Endodermal cell (in vitro differentiated cells): ENCODE results near the gene IYD. TPM values are rescaled to one million over a fixed set of nuclear protein-coding genes. Genes with fewer than 3 reads are reported as not detected.

Experiments used
- DNase-seq: peaks from one replicate; pipeline ENCODE4 v3.0.0-alpha.2; 2017
- H3K27ac ChIP-seq: 2 replicates; pipeline ENCODE4 v1.5.1; 2013; ENCODE audit warnings: mild to moderate bottlenecking, low read depth, low read length, moderate library complexity
- H3K27me3 ChIP-seq: 2 replicates; pipeline ENCODE4 v1.6.1; 2013; ENCODE audit warnings: mild to moderate bottlenecking, low read length, moderate library complexity; ENCODE audit not compliant: insufficient read depth, control insufficient read depth, poor library complexity, severe bottlenecking
- H3K36me3 ChIP-seq: 2 replicates; pipeline ENCODE4 v1.7.0; 2013; ENCODE audit warnings: mild to moderate bottlenecking, low read length, moderate library complexity; ENCODE audit not compliant: control insufficient read depth, insufficient read depth
- H3K4me1 ChIP-seq: one replicate; pipeline ENCODE4 v1.7.0; 2013; ENCODE audit warnings: low read length; ENCODE audit not compliant: control insufficient read depth, insufficient read depth
- H3K4me3 ChIP-seq: 2 replicates; pipeline ENCODE4 v1.5.1; 2013; ENCODE audit warnings: mild to moderate bottlenecking, low read length, moderate library complexity
- H3K9ac ChIP-seq: 2 replicates; pipeline ENCODE4 v1.6.1; 2013; ENCODE audit warnings: mild to moderate bottlenecking, low read length, moderate library complexity; ENCODE audit not compliant: poor library complexity, severe bottlenecking; ENCODE audit errors: extremely low read depth
- H3K9me3 ChIP-seq: 2 replicates; pipeline ENCODE4 v1.6.1; 2013; ENCODE audit warnings: mild to moderate bottlenecking, low read length, moderate library complexity; ENCODE audit not compliant: control insufficient read depth
- H3K27ac Mint-ChIP-seq: 2 replicates; pipeline ENCODE4 v1.8.0; 2020; ENCODE audit warnings: mixed read lengths
- H3K27me3 Mint-ChIP-seq: 2 replicates; pipeline ENCODE4 v1.8.0; 2021; ENCODE audit warnings: mild to moderate bottlenecking, mixed read lengths; ENCODE audit not compliant: insufficient read depth
- H3K36me3 Mint-ChIP-seq: 2 replicates; pipeline ENCODE4 v1.8.0; 2020; ENCODE audit warnings: low read depth, mixed read lengths
- H3K4me1 Mint-ChIP-seq: 2 replicates; pipeline ENCODE4 v1.8.0; 2020; ENCODE audit warnings: mixed read lengths
- H3K4me3 Mint-ChIP-seq: 2 replicates; pipeline ENCODE4 v1.8.0; 2020; ENCODE audit warnings: mild to moderate bottlenecking, moderate library complexity, mixed read lengths
- H3K9me3 Mint-ChIP-seq: 2 replicates; pipeline ENCODE4 v1.8.0; 2020; ENCODE audit warnings: mild to moderate bottlenecking, mixed read lengths
- WGBS, 2 experiments: methylation state at CpG; one replicate each; pipeline versions ENCODE4 v1.1.5 to v1.1.7; 2013; ENCODE audit warnings: missing lambda C conversion rate in 2 of 2, mixed read lengths in 1 of 2; ENCODE audit not compliant: insufficient coverage in 1 of 2, insufficient read length in 1 of 2; 5-methylcytosine and 5-hydroxymethylcytosine counted together
- total RNA-seq, 2 donors: library from RNA; stranded (reverse); fragmentation: NEBNext Ultra II Directional in 1 of 2; extraction: Animal tissue kit (Norgen Biotek cat#: 25700) in 1 of 2; gene quantifications; 2 replicates in 1 of 2; 3 replicates in 1 of 2; pipeline ENCODE4 v1.2.1, GENCODE V29; 2021
- TF ChIP-seq, protein P1 (sequence below): fragments of 200-600 bp; sonication (generic); conservative IDR thresholded peaks from 2 replicates; pipeline ENCODE4 v1.5.0; 2021; ENCODE audit warnings: antibody characterized with exemption, mild to moderate bottlenecking

IYD gene
- total RNA-seq, 2 donors from 2014 or later, result not detected

DNA sequence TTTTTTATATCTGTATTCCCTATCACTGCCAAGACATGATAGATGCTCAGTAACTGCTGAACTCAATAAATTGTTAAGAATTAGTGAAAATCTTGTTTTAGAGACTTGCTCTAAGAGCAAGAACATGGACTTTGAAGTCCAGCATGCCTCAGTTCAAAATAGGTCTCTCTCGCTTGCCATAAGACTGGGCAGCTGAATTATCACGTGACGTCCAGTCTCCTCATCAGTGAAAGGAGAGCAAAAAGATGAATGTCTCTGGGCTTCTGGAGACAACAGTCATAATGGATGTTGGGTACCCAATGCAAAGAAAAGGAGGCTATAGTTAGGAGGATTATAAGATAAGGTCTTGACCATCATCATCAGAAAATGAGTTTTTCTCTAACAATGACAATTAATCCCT lies 82.1 kb downstream of the IYD start:
- H3K27ac Mint-ChIP-seq, result no peak overlapping the region
- 91 to 92% methylated on average over 2 to 3 of the region's 3 CpGs for WGBS, 2 experiments

DNA sequence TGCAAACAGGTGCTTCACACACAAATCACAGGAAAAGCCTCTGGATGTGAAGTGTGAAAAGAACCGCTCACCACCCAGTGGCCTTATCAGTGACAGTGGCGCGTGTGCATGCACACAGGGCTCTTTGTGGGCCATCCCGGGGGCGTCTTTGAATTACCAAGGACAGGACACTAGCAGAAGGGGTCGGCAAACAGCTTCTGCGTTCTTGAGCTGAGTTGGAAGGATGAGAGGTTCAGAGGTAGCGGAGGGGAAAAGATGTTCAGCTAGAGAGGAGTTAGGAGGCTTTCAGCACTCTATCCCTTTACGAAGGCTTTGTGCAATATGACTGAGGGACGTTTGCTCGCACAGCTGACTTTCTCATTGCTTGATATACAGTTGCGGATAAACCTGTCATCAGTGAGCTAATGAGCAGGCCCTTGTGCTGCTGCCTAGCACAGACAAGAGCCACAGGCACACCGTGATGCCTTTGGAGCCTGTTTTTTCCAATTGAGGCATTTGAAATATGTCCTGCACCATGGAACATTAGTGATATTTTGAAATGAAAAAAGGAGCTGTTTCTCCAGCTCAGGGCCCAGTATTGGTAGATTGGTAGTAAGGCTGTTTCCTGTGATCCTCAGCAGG lies 83.1 kb downstream of the IYD start:
- TF ChIP-seq, protein P1, sequence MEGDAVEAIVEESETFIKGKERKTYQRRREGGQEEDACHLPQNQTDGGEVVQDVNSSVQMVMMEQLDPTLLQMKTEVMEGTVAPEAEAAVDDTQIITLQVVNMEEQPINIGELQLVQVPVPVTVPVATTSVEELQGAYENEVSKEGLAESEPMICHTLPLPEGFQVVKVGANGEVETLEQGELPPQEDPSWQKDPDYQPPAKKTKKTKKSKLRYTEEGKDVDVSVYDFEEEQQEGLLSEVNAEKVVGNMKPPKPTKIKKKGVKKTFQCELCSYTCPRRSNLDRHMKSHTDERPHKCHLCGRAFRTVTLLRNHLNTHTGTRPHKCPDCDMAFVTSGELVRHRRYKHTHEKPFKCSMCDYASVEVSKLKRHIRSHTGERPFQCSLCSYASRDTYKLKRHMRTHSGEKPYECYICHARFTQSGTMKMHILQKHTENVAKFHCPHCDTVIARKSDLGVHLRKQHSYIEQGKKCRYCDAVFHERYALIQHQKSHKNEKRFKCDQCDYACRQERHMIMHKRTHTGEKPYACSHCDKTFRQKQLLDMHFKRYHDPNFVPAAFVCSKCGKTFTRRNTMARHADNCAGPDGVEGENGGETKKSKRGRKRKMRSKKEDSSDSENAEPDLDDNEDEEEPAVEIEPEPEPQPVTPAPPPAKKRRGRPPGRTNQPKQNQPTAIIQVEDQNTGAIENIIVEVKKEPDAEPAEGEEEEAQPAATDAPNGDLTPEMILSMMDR, result no peak

More for the DNA sequence above, 82.1 kb downstream of the IYD start:
- TF ChIP-seq, protein P1, result no peak
- Histone ChIP-seq H3K9me3 (no peaks in the 10 kb centered on the region), H3K27me3 (no peaks in the 10 kb centered on the region), H3K27ac (no peak overlapping the region), H3K4me3 (no peak overlapping the region), H3K4me1 (no peaks in the 10 kb centered on the region), H3K9ac (no peak overlapping the region), H3K36me3 (no peaks in the 10 kb centered on the region)
- no peaks in the 10 kb centered on the region for H3K27me3 Mint-ChIP-seq
- DNase-seq, result no peak
- H3K36me3 Mint-ChIP-seq, result no peaks in the 10 kb centered on the region
- no peaks in the 10 kb centered on the region for H3K9me3 Mint-ChIP-seq
- H3K4me1 Mint-ChIP-seq, result no peaks in the 10 kb centered on the region
- no peak overlapping the region for H3K4me3 Mint-ChIP-seq

DNA sequence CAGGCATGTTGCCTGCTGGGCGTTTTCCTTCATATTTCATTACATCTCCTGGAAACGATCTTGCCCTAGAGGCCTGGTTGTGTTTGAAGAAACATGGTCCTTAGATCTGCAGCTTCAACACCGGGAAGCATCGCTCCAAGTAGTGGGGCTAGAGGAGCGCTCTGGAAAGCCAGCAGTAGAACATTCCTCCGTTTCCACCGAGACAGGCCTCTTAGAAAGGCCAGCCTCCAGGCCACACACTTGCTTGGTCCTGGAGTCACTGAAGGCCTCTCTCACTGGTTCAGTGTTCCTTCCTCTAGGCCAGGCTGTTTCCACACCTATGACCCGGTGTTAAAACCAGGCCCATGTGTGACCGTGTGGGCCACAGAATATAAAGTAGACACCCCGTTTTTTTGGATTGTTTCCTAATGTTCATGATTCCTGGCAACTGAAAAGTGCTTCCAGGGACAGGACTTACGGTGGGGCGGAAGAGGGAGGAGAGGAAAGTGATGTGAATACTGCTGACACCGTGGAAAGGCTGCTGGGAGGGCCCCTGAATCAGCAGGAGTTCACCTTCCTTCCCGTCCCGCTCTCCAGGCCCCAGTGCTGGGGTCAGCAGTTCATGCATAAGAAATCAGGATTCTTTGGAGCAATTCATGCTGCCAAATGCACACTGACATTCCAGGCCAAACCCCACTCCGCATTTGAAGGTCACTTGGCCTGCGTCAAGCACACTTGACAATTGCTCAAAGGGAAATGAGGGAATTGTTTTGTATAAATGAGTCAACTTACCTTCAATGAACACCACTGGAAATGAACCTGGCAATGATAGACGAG lies 83.8 kb downstream of the IYD start:
- no peaks in the 10 kb centered on the region for H3K36me3 Mint-ChIP-seq
- H3K9me3 Mint-ChIP-seq, result no peaks in the 10 kb centered on the region
- H3K4me1 ChIP-seq, result no peaks in the 10 kb centered on the region
- no peaks in the 10 kb centered on the region for H3K4me1 Mint-ChIP-seq
- no peak overlapping the region for H3K9ac ChIP-seq
- H3K27me3 ChIP-seq, result no peaks in the 10 kb centered on the region
- DNase-seq, result no peak
- no peak overlapping the region for H3K4me3 Mint-ChIP-seq
- H3K4me3 ChIP-seq, result no peak overlapping the region
- H3K27ac ChIP-seq, result peak overlapping the region; percentile 47
- no peaks in the 10 kb centered on the region for H3K36me3 ChIP-seq
- 84 to 86% methylated on average over 9 to 18 of the region's 18 CpGs for WGBS, 2 experiments
- TF ChIP-seq, protein P1, result no peak
- H3K27ac Mint-ChIP-seq, result no peak overlapping the region
- no peaks in the 10 kb centered on the region for H3K9me3 ChIP-seq
- no peaks in the 10 kb centered on the region for H3K27me3 Mint-ChIP-seq

More for the DNA sequence above, 83.1 kb downstream of the IYD start:
- Histone ChIP-seq H3K27ac (no peak overlapping the region), H3K9me3 (no peaks in the 10 kb centered on the region), H3K9ac (no peak overlapping the region), H3K36me3 (no peaks in the 10 kb centered on the region), H3K4me3 (no peak overlapping the region), H3K4me1 (no peaks in the 10 kb centered on the region), H3K27me3 (no peaks in the 10 kb centered on the region)
- 89 to 91% methylated on average over 13 of the region's 13 CpGs for WGBS, 2 experiments
- Mint-ChIP-seq H3K27ac (no peak overlapping the region), H3K4me1 (no peaks in the 10 kb centered on the region), H3K4me3 (no peak overlapping the region), H3K36me3 (no peaks in the 10 kb centered on the region), H3K27me3 (no peaks in the 10 kb centered on the region), H3K9me3 (no peaks in the 10 kb centered on the region)
- no peak for DNase-seq
